HL-60 (cell line): ENCODE data around the gene CD58.

Experiments used
- DNase-seq, 2 experiments: peaks; one replicate each; pipeline ENCODE4 v3.0.0-alpha.2; 2010 to 2020; ENCODE audit warnings: low read depth in 1 of 2, low spot score in 1 of 2
- H3K27ac ChIP-seq: fragments of 250-450 bp; sonication (Bioruptor Pico); replicated peaks from 2 replicates; pipeline ENCODE4 v1.5.1; 2020; ENCODE audit warnings: mild to moderate bottlenecking, moderate library complexity
- H3K27me3 ChIP-seq: fragments of 250-450 bp; sonication (Bioruptor Pico); 2 replicates; pipeline ENCODE4 v1.5.1; 2021; ENCODE audit warnings: mild to moderate bottlenecking, moderate library complexity; ENCODE audit not compliant: insufficient read depth, poor library complexity, severe bottlenecking
- H3K4me3 ChIP-seq: replicated peaks from 2 replicates; pipeline ENCODE4 v1.5.1; 2011; ENCODE audit warnings: mild to moderate bottlenecking, control low read depth, low read length; ENCODE audit not compliant: insufficient read depth
- GABPA ChIP-seq: IDR thresholded peaks from 2 replicates; pipeline ENCODE4 v1.6.1; 2012; ENCODE audit warnings: low read depth
- POLR2AphosphoS5 ChIP-seq: IDR thresholded peaks from 2 replicates; pipeline ENCODE4 v1.6.1; 2012; ENCODE audit warnings: low read depth
- SPI1 ChIP-seq: IDR thresholded peaks from 2 replicates; pipeline ENCODE4 v1.6.1; 2012; ENCODE audit warnings: low read depth, mild to moderate bottlenecking, borderline replicate concordance
- TF ChIP-seq, protein P1 (sequence below): IDR thresholded peaks from 2 replicates; pipeline ENCODE4 v1.6.1; 2012; ENCODE audit warnings: low read depth; ENCODE audit not compliant: insufficient replicate concordance
- TF ChIP-seq, protein P2 (sequence below): IDR thresholded peaks from one replicate; pipeline ENCODE4 v1.5.1; 2011; ENCODE audit warnings: low read length, control low read depth, inconsistent platforms; ENCODE audit not compliant: insufficient read depth

The CD58 gene

GRCh38 chr1:116502671-116503314 is 68.0 kb downstream of the CD58 start:
- Histone ChIP-seq H3K27ac (peak overlapping the region; percentile 38), H3K4me3 (no peak overlapping the region), H3K27me3 (no peaks in the 10 kb centered on the region)
- DNase-seq = no peak
- TF ChIP-seq POLR2AphosphoS5 = no peak
- TF ChIP-seq GABPA = no peak
- TF ChIP-seq, protein P1, sequence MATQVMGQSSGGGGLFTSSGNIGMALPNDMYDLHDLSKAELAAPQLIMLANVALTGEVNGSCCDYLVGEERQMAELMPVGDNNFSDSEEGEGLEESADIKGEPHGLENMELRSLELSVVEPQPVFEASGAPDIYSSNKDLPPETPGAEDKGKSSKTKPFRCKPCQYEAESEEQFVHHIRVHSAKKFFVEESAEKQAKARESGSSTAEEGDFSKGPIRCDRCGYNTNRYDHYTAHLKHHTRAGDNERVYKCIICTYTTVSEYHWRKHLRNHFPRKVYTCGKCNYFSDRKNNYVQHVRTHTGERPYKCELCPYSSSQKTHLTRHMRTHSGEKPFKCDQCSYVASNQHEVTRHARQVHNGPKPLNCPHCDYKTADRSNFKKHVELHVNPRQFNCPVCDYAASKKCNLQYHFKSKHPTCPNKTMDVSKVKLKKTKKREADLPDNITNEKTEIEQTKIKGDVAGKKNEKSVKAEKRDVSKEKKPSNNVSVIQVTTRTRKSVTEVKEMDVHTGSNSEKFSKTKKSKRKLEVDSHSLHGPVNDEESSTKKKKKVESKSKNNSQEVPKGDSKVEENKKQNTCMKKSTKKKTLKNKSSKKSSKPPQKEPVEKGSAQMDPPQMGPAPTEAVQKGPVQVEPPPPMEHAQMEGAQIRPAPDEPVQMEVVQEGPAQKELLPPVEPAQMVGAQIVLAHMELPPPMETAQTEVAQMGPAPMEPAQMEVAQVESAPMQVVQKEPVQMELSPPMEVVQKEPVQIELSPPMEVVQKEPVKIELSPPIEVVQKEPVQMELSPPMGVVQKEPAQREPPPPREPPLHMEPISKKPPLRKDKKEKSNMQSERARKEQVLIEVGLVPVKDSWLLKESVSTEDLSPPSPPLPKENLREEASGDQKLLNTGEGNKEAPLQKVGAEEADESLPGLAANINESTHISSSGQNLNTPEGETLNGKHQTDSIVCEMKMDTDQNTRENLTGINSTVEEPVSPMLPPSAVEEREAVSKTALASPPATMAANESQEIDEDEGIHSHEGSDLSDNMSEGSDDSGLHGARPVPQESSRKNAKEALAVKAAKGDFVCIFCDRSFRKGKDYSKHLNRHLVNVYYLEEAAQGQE = no peak
- TF ChIP-seq, protein P2, sequence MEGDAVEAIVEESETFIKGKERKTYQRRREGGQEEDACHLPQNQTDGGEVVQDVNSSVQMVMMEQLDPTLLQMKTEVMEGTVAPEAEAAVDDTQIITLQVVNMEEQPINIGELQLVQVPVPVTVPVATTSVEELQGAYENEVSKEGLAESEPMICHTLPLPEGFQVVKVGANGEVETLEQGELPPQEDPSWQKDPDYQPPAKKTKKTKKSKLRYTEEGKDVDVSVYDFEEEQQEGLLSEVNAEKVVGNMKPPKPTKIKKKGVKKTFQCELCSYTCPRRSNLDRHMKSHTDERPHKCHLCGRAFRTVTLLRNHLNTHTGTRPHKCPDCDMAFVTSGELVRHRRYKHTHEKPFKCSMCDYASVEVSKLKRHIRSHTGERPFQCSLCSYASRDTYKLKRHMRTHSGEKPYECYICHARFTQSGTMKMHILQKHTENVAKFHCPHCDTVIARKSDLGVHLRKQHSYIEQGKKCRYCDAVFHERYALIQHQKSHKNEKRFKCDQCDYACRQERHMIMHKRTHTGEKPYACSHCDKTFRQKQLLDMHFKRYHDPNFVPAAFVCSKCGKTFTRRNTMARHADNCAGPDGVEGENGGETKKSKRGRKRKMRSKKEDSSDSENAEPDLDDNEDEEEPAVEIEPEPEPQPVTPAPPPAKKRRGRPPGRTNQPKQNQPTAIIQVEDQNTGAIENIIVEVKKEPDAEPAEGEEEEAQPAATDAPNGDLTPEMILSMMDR = no peak
- TF ChIP-seq SPI1 = no peak

- no peaks in the 10 kb centered on the region for H3K27me3 ChIP-seq
- no peak overlapping the region for H3K27ac ChIP-seq
- DNase-seq = no peak
- TF ChIP-seq, protein P2 = no peak
- TF ChIP-seq SPI1 (no peak), GABPA (no peak), POLR2AphosphoS5 (no peak)
- TF ChIP-seq, protein P1 = no peak
- no peak overlapping the region for H3K4me3 ChIP-seq
Observed at GRCh38 chr1:116501870-116502244, 69.0 kb downstream of the CD58 start.

- no peak overlapping the region for H3K4me3 ChIP-seq
- TF ChIP-seq, protein P1 = no peak
- no peak for TF ChIP-seq SPI1
- no peak for TF ChIP-seq POLR2AphosphoS5
- TF ChIP-seq, protein P2 = no peak
- TF ChIP-seq GABPA = no peak
- DNase-seq = no peak
- H3K27ac ChIP-seq = no peak overlapping the region
- H3K27me3 ChIP-seq = no peaks in the 10 kb centered on the region
Observed at GRCh38 chr1:116501125-116501869, 69.5 kb downstream of the CD58 start.
